SK-MEL-5 (cell line): ENCODE data around the gene B4GALNT1. TPM values are rescaled to one million over a fixed set of nuclear protein-coding genes. Genes with fewer than 3 reads are reported as not detected.
A peak's percentile ranks its signal among the peaks of the same experiment; 100 is the strongest.

Experiments used
- DNase-seq: peaks from one replicate; pipeline ENCODE4 v3.0.0-alpha.2; 2016; ENCODE audit warnings: low read depth, low spot score
- in situ Hi-C: cut with HindIII; loops from 2 replicates; pipeline ENCODE4 v1.10.0; 2016; ENCODE audit warnings: low sequenced_read_pairs, high pct_unique_total_duplicates, low pct_unique_long_range_greater_than_20kb
- total RNA-seq: library from RNA; depleted of rRNA; stranded (reverse); fragments of >200 nt; shearing (Covaris generic); gene quantifications from 2 replicates; pipeline ENCODE4 v1.2.3, GENCODE V29; 2014

The B4GALNT1 gene
- total RNA-seq, 1 experiment from 2014 or later, result 11.2 TPM

- in situ Hi-C loops, result no loop called here
- DNase-seq, result peak; percentile 56
Measured at GRCh38 chr12:57614178-57614947, 18.6 kb downstream of the B4GALNT1 start.

GRCh38 chr12:57613427-57614109 is 19.4 kb downstream of the B4GALNT1 start:
- in situ Hi-C loops, result no loop called here

GRCh38 chr12:57612711-57613426 is 20.1 kb downstream of the B4GALNT1 start:
- in situ Hi-C loops, result no loop called here
- no peak for DNase-seq

More at GRCh38 chr12:57613427-57614109, 19.4 kb downstream of the B4GALNT1 start:
- DNase-seq, result no peak

- no peak for DNase-seq
- in situ Hi-C loops, result no loop called here
Measured at GRCh38 chr12:57611827-57612710, 20.9 kb downstream of the B4GALNT1 start.

GRCh38 chr12:57611108-57611826 is 21.7 kb downstream of the B4GALNT1 start, which contains the start of gene ARHGEF25:
ARHGEF25 (plus strand) TSS chr12:57611435; CDS start chr12:57611895, 460 bp downstream.
- DNase-seq, result peak; percentile 56
- in situ Hi-C loops, result no loop called here

- no peak for DNase-seq
- in situ Hi-C loops, result no loop called here
Measured at GRCh38 chr12:57610554-57611107, 22.4 kb downstream of the B4GALNT1 start.

- DNase-seq, result no peak
- in situ Hi-C loops, result no loop called here
Measured at GRCh38 chr12:57609781-57610553, 23.0 kb downstream of the B4GALNT1 start.

- DNase-seq, result no peak
- in situ Hi-C loops, result no loop called here
Measured at GRCh38 chr12:57609101-57609780, 23.8 kb downstream of the B4GALNT1 start.

GRCh38 chr12:57607958-57608663 is 24.9 kb downstream of the B4GALNT1 start:
- in situ Hi-C loops, result no loop called here
- no peak for DNase-seq

- DNase-seq, result no peak
- in situ Hi-C loops, result no loop called here
Measured at GRCh38 chr12:57606821-57607220, 26.2 kb downstream of the B4GALNT1 start.

- DNase-seq, result no peak
- in situ Hi-C loops, result no loop called here
Measured at GRCh38 chr12:57606399-57606798, 26.6 kb downstream of the B4GALNT1 start.

- DNase-seq, result no peak
- in situ Hi-C loops, result no loop called here
Measured at GRCh38 chr12:57605811-57606311, 27.1 kb downstream of the B4GALNT1 start.

GRCh38 chr12:57604992-57605810 is 27.8 kb downstream of the B4GALNT1 start:
- DNase-seq, result peak; percentile 51
- in situ Hi-C loops, result no loop called here

GRCh38 chr12:57604454-57604991 is 28.5 kb downstream of the B4GALNT1 start, which contains the start of gene DTX3:
DTX3 (plus strand) TSS chr12:57604824; CDS start chr12:57606518, 1,694 bp downstream.
- in situ Hi-C loops, result no loop called here

More at GRCh38 chr12:57604454-57604991, 28.5 kb downstream of the B4GALNT1 start, which contains the start of gene DTX3:
- DNase-seq, result peak; percentile 19
